PC-9 (cell line): ENCODE data around the gene SLC30A2.

Source experiments
- CTCF ChIP-seq: fragments of 200-600 bp; sonication (generic); conservative IDR thresholded peaks from 2 replicates; pipeline ENCODE4 v1.6.1; 2017; ENCODE audit warnings: mixed run types, antibody characterized with exemption, mild to moderate bottlenecking, moderate library complexity
- EZH2 ChIP-seq: fragments of 200-600 bp; sonication (generic); IDR thresholded peaks from 2 replicates; pipeline ENCODE4 v1.8.0; 2017; ENCODE audit warnings: antibody characterized with exemption, low read depth

GRCh38 chr1:26029054-26029863, 16.7 kb downstream of the SLC30A2 start:
- TF ChIP-seq EZH2: no peak
- no peak for TF ChIP-seq CTCF
